Activated CD8-positive, alpha-beta memory T cell treated with anti-CD3 and anti-CD28 coated beads, Interleukin-2, amount 50 U/mL, for 48 hours (primary cell): ENCODE measurements around the gene CNIH1.
A peak's percentile ranks its signal among the peaks of the same experiment; 100 is the strongest.

Experiments used
- DNase-seq: peaks from one replicate; pipeline ENCODE4 v3.0.0-alpha.2; 2020

CNIH1 gene

GRCh38 chr14:54440873-54441868 is at the start of gene CNIH1:
CNIH1 (minus strand) TSS chr14:54441374; CDS start chr14:54441327, 47 bp downstream.
- peak; percentile 100 for DNase-seq

DNA sequence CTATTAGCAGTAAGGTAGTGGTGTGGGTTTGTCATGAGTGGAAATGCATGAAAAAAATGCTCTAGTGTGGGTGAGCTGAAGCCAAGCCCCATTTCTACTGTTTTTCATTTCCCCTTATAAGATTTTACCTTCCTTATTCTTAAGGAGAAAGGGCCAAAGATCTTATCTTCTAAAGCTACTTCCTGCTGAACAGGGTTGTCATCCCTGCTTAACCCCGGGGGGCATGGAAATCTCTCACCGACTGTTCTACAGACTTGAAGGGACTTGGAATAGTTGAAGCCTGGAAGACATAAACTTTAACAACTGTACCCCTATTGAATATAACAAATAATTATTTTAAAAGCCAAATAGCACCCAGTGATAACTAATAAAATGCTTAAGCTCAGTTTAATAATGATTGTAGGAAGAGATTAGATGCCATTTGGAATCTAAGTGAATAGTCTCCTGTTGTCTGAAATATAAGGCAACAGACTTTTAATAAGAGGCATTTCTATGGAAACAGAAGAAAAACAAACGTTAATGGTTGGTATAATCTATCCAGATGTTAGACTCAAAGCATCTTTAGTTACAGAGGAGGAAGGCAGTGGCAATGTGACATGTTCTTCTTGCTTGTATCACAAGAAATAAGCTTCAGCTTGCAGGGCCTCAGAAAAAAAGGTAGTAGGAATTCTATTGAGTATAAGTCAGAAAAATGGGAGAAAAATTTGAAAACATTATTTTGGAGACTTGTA is 49.4 kb upstream of the CNIH1 start:
- DNase-seq = no peak

GRCh38 chr14:54489731-54490444 is 48.7 kb upstream of the CNIH1 start:
- DNase-seq = no peak

DNA sequence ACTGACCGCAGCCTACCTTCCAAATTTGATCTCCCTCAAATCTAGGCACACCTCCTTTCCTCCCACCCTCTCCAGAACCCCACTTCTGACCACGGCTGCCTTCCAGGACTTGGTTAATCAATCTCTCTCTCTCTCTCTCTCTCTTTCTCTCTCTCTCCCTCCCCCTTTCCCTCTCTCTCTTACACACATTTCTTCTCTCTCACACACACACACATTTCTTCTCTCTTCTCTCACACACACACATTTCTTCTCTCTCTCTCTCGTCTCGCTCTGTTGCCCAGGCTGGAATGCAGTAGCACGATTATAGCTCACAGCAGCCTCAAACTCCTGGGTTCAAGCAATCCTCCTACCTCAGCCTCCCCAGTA is 48.1 kb upstream of the CNIH1 start:
- no peak for DNase-seq

DNA sequence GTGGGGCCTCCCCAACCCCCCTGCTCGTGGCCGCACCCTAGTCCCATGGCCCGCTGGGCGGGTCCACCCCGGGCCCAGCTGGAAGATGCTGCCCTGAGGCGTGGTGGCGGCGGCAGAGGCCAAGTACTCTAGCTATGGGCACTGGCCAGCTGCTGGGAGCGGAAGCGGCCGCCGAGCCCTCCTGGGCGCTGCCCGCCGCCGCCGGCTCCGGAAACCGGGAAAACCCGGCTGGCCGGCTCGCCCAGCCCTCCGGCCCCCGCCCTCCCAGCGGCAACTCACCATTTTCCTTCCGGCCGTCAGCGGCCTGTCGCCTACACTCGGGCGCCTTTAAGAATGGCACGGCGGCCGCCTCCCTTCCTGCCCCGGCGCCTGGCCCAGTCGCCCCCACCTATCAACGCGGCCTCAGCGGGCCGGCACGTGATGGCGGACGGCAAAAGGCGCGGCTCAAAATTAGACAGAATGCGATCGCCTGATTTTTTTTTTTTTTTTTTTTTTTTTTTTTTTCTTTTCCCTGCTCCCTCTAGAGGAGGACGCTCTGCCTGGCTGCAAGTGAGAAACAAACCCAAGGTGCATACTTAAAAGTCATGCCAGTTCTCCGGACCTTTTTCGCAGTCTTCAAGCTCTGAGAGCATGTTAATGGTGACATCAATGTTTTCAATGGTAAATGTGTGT is 47.6 kb upstream of the CNIH1 start, which contains the start of gene GMFB:
Gene GMFB, minus strand, starts transcription at position 335 of the 672 bp plus-strand sequence. Its CDS starts 53 bp downstream, at position 282.
- peak; percentile 92 for DNase-seq

DNA sequence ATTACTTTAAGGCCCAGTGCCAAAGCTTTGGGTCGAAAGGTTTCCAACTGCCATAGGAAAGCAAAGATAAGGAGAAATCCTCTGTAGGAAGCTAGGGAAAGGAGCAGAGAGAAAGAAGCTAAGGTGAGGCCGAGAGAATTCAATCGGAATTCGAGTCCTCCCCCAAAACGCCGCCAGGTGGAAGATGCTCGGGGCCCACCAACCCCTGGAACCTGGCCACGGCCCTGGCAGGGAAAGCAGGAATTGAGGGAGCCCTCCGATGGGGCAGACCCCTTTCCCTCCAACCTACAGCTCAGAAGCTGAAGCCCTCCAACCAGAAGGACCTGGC is 47.1 kb upstream of the CNIH1 start:
- no peak for DNase-seq

GRCh38 chr14:54487771-54488170 is 46.6 kb upstream of the CNIH1 start:
- no peak for DNase-seq

GRCh38 chr14:54486685-54487084 is 45.5 kb upstream of the CNIH1 start:
- DNase-seq = no peak

- no peak for DNase-seq
Observed at GRCh38 chr14:54483846-54484245, 42.7 kb upstream of the CNIH1 start.

- no peak for DNase-seq
Observed at GRCh38 chr14:54483073-54483745, 42.0 kb upstream of the CNIH1 start.

- no peak for DNase-seq
Observed at GRCh38 chr14:54481695-54482094, 40.5 kb upstream of the CNIH1 start.

- DNase-seq = no peak
Observed at GRCh38 chr14:54480830-54481562, 39.8 kb upstream of the CNIH1 start.

DNA sequence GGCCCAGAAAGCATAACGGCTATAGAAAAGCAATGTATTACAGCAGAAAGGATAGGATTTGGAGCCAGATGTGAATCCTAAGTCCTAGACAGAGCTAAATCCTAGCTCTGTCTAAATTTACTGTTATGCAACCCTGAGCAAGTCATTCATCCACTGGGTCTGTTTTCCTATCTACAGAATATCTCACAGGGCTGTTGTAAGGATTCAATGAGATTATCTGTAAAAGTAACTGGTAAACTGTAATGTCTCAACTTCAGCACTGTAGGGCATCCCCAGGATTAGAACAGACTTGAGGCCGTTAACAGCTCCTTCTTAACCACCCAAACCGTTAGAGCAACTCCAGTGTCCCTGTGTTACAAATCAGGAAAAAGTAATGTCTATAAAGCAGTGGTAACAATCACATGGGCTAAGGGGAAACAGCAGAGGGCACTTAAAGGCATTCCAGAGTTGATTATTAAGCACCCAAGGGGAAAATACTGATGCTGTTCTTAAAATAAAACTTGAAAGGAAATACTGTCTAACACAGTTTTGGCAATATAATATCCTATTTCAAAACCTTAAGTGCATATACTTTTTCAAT is 37.6 kb upstream of the CNIH1 start:
- no peak for DNase-seq

GRCh38 chr14:54475911-54476310 is 34.7 kb upstream of the CNIH1 start:
- DNase-seq = no peak

DNA sequence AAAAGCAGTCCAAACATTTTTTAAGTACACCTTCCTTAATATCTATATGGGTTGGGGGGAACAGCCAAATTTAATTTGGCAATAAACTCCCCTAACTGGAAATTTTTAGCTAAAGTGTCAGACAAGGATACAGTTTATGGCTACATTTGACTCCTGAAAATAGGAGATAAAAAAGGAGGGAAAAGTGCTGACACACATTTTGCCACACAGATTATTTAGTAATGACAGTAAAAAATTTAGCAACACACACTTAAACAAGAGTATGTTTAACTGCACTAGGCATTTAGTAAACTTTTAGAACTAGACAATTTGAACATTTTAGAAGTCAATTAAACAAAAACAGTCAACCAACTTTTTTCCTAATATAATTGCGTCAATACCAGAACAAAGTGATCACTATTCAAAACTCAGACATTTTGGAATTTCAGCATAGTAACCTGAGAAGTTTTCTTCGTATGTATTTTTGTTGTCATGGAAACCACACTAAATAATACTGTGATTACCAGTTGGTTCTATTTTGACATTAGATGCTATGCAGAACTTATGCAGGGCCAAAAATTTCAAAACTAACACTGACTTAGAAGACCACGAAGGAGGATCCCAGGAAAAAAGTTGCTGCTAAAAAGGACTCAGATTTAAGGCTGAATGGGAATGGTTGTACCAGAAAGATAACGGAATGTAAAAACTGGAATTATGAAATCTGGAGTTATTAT is 34.2 kb upstream of the CNIH1 start:
- DNase-seq = no peak

DNA sequence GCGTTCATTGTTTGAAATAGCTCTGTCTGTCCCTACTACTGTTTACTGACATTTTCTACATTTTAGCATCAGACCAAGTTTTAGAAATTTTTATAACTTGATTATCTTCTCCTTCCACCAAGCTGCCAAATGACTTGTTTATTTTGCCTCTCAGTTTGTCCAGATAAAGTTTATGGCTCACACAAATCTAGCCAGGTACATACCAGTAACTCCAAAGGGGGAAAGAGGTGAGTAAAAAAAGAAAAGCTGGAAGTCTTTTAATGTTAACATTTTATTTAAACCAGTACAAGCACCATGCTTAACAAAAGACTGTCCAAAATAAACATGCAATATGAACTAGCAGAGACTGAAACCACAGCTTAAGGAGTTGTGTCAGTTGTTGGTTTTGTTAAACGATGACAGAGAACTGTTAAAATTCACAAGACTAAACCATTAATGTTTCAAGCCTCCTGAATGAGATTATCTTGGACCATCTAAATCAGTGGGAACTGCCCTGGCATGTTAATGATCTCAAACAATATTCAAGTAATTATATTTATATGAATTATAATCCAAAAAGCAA is 33.1 kb upstream of the CNIH1 start:
- no peak for DNase-seq

- no peak for DNase-seq
Observed at GRCh38 chr14:54472315-54472714, 31.1 kb upstream of the CNIH1 start.

DNA sequence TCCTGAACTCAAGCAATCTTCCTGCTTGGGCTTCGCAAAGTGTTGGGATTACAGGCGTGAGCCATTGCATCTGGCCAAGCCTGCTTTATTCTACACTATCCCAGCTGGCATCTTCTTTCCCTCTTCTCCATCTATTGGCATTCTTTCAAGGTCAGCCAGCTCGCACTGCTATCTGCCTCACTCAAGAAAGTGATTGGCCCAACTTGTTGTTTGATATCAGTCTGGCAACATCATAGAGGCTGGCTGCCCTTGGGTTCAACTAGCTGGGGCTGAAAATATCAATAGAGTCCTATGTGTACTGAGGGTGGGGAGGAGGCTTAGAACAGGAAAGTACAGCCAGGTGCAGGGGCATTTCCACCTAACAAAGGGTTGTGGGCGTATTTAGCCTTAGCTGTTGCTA is 30.5 kb upstream of the CNIH1 start:
- DNase-seq = no peak

- no peak for DNase-seq
Observed at GRCh38 chr14:54470701-54471100, 29.5 kb upstream of the CNIH1 start.

DNA sequence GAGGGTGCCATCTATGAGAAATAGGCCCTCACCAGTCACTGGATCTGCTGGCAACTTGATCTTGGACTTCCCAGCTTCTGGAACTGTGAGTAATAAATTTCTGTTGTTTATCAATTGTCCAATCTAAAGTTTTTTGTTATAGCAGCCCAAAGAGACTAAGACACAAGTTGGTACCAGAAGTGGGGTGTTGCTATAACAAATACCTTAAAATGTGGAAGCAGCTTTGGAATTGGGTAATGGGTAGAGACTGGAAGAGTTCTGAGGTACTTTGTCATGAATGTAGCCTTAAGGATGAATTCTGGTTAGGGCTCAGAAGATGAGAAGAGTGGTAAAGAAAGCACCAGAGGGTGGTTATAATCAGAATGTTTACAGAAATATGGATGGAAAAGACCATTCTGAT is 26.1 kb upstream of the CNIH1 start:
- DNase-seq = no peak
